Activated CD8-positive, alpha-beta T cell treated with anti-CD3 and anti-CD28 coated beads, Interleukin-2, amount 10 ng/mL, durations not matched to agents 7 days and 5 days (primary cell): ENCODE results near the gene PCDH9. TPM values are rescaled to one million over a fixed set of nuclear protein-coding genes. Genes with fewer than 3 reads are reported as not detected.

ENCODE experiments used
- ATAC-seq: fragments of 150-1000 bp; cut with Tn5 transposase; one replicate; pipeline ENCODE4 v1.10.0; 2021; ENCODE audit warnings: moderate library complexity
- CTCF ChIA-PET: fragments of 350-600 bp; sonication (Branson Sonifier 250); formaldehyde crosslinking; loops from one replicate; lab custom pipeline; 2021; ENCODE audit warnings: antibody characterized with exemption; lab: Charles Lee
- POLR2A ChIA-PET: fragments of 350-600 bp; sonication (Branson Sonifier 250); formaldehyde crosslinking; loops from one replicate; lab custom pipeline; 2021; ENCODE audit warnings: antibody characterized with exemption; lab: Charles Lee
- DNase-seq: peaks from one replicate; pipeline ENCODE4 v3.0.0-alpha.2; 2020
- H3K27ac Mint-ChIP-seq: one replicate; pipeline ENCODE4 v1.8.0; 2021; ENCODE audit warnings: mild to moderate bottlenecking, mixed read lengths
- H3K27me3 Mint-ChIP-seq: one replicate; pipeline ENCODE4 v1.8.0; 2021; ENCODE audit warnings: low read depth, mixed read lengths
- H3K36me3 Mint-ChIP-seq: one replicate; pipeline ENCODE4 v1.8.0; 2021; ENCODE audit warnings: low read depth, mixed read lengths
- H3K4me1 Mint-ChIP-seq: one replicate; pipeline ENCODE4 v1.8.0; 2021; ENCODE audit warnings: low read depth, mixed read lengths
- H3K4me3 Mint-ChIP-seq: one replicate; pipeline ENCODE4 v1.8.0; 2021; ENCODE audit warnings: mild to moderate bottlenecking, mixed read lengths
- H3K9me3 Mint-ChIP-seq: one replicate; pipeline ENCODE4 v1.8.0; 2022; ENCODE audit warnings: mixed read lengths; ENCODE audit not compliant: insufficient read depth
- total RNA-seq, 2 experiments: library from RNA; stranded (reverse); gene quantifications; one replicate each; pipeline ENCODE4 v1.2.3, GENCODE V29; 2021

The PCDH9 gene
- total RNA-seq, 2 experiments from 2014 or later = 0.08 to 0.13 TPM

GRCh38 chr13:66347486-66348117, 882.5 kb downstream of the PCDH9 start:
- H3K9me3 Mint-ChIP-seq = no peaks in the 10 kb centered on the region

GRCh38 chr13:66345971-66346370, 884.2 kb downstream of the PCDH9 start:
- ChIA-PET POLR2A (no interaction called here), CTCF (no interaction called here)
- H3K9me3 Mint-ChIP-seq = no peaks in the 10 kb centered on the region
- H3K4me1 Mint-ChIP-seq = no peaks in the 10 kb centered on the region
- no peaks in the 10 kb centered on the region for H3K27me3 Mint-ChIP-seq
- no peak overlapping the region for H3K27ac Mint-ChIP-seq
- H3K36me3 Mint-ChIP-seq = no peaks in the 10 kb centered on the region
- no peak overlapping the region for H3K4me3 Mint-ChIP-seq
- DNase-seq (no peak), ATAC-seq (no peak)

More at GRCh38 chr13:66347486-66348117, 882.5 kb downstream of the PCDH9 start:
- ATAC-seq (no peak), DNase-seq (no peak)
- ChIA-PET CTCF (no interaction called here), POLR2A (no interaction called here)
- Mint-ChIP-seq H3K4me3 (no peak overlapping the region), H3K27ac (no peak overlapping the region), H3K27me3 (no peaks in the 10 kb centered on the region), H3K36me3 (no peaks in the 10 kb centered on the region), H3K4me1 (no peaks in the 10 kb centered on the region)

- no peaks in the 10 kb centered on the region for H3K9me3 Mint-ChIP-seq
- H3K4me1 Mint-ChIP-seq = no peaks in the 10 kb centered on the region
Observed at GRCh38 chr13:66345518-66345810, 884.7 kb downstream of the PCDH9 start.

GRCh38 chr13:66344805-66345517, 885.2 kb downstream of the PCDH9 start:
- Mint-ChIP-seq H3K36me3 (no peaks in the 10 kb centered on the region), H3K4me3 (no peak overlapping the region), H3K27me3 (no peaks in the 10 kb centered on the region), H3K27ac (no peak overlapping the region), H3K9me3 (no peaks in the 10 kb centered on the region), H3K4me1 (no peaks in the 10 kb centered on the region)
- ChIA-PET POLR2A (interaction anchor here (1.2 kb wide), 1 partner anchor 43 kb away, joined by 3 read pairs; no protein-coding TSS in a partner anchor), CTCF (no interaction called here)
- no peak for DNase-seq
- ATAC-seq = no peak

More at GRCh38 chr13:66345518-66345810, 884.7 kb downstream of the PCDH9 start:
- no peak overlapping the region for H3K27ac Mint-ChIP-seq
- ChIA-PET CTCF (no interaction called here), POLR2A (interaction anchor here (1.2 kb wide), 1 partner anchor 42 kb away, joined by 3 read pairs; no protein-coding TSS in a partner anchor)
- ATAC-seq (no peak), DNase-seq (no peak)
- H3K27me3 Mint-ChIP-seq = no peaks in the 10 kb centered on the region
- no peak overlapping the region for H3K4me3 Mint-ChIP-seq
- no peaks in the 10 kb centered on the region for H3K36me3 Mint-ChIP-seq

GRCh38 chr13:66343224-66343828, 886.8 kb downstream of the PCDH9 start:
- Mint-ChIP-seq H3K36me3 (no peaks in the 10 kb centered on the region), H3K4me3 (no peak overlapping the region), H3K27me3 (no peaks in the 10 kb centered on the region), H3K9me3 (no peaks in the 10 kb centered on the region), H3K27ac (no peak overlapping the region), H3K4me1 (no peaks in the 10 kb centered on the region)
- POLR2A ChIA-PET = no interaction called here
- ATAC-seq (no peak), DNase-seq (no peak)
- CTCF ChIA-PET = no interaction called here

- Mint-ChIP-seq H3K4me1 (no peaks in the 10 kb centered on the region), H3K36me3 (no peaks in the 10 kb centered on the region), H3K27me3 (no peaks in the 10 kb centered on the region), H3K9me3 (no peaks in the 10 kb centered on the region), H3K27ac (no peak overlapping the region), H3K4me3 (no peak overlapping the region)
- ATAC-seq = no peak
- POLR2A ChIA-PET = no interaction called here
- CTCF ChIA-PET = no interaction called here
- DNase-seq = no peak
Observed at GRCh38 chr13:66341635-66342377, 888.3 kb downstream of the PCDH9 start.

GRCh38 chr13:66339214-66339613, 890.9 kb downstream of the PCDH9 start:
- no peak overlapping the region for H3K27ac Mint-ChIP-seq
- CTCF ChIA-PET = no interaction called here
- H3K4me1 Mint-ChIP-seq = no peaks in the 10 kb centered on the region
- no peak for DNase-seq
- H3K4me3 Mint-ChIP-seq = no peak overlapping the region
- no peak for ATAC-seq
- no peaks in the 10 kb centered on the region for H3K9me3 Mint-ChIP-seq
- POLR2A ChIA-PET = no interaction called here
- H3K36me3 Mint-ChIP-seq = no peaks in the 10 kb centered on the region
- H3K27me3 Mint-ChIP-seq = no peaks in the 10 kb centered on the region

GRCh38 chr13:66338542-66338941, 891.6 kb downstream of the PCDH9 start:
- DNase-seq = no peak

GRCh38 chr13:66335626-66336025, 894.5 kb downstream of the PCDH9 start:
- Mint-ChIP-seq H3K36me3 (no peaks in the 10 kb centered on the region), H3K27me3 (no peaks in the 10 kb centered on the region), H3K27ac (no peak overlapping the region), H3K9me3 (no peaks in the 10 kb centered on the region), H3K4me3 (no peak overlapping the region), H3K4me1 (no peaks in the 10 kb centered on the region)
- DNase-seq (no peak), ATAC-seq (no peak)
- ChIA-PET POLR2A (no interaction called here), CTCF (no interaction called here)

More at GRCh38 chr13:66338542-66338941, 891.6 kb downstream of the PCDH9 start:
- H3K9me3 Mint-ChIP-seq = no peaks in the 10 kb centered on the region
- H3K4me1 Mint-ChIP-seq = no peaks in the 10 kb centered on the region
- H3K4me3 Mint-ChIP-seq = no peak overlapping the region
- ChIA-PET CTCF (no interaction called here), POLR2A (no interaction called here)
- no peak overlapping the region for H3K27ac Mint-ChIP-seq
- no peaks in the 10 kb centered on the region for H3K36me3 Mint-ChIP-seq
- ATAC-seq = no peak
- H3K27me3 Mint-ChIP-seq = no peaks in the 10 kb centered on the region

GRCh38 chr13:66329988-66330451, 900.1 kb downstream of the PCDH9 start:
- Mint-ChIP-seq H3K36me3 (no peaks in the 10 kb centered on the region), H3K9me3 (no peaks in the 10 kb centered on the region), H3K4me1 (no peaks in the 10 kb centered on the region), H3K27me3 (no peaks in the 10 kb centered on the region), H3K4me3 (no peak overlapping the region), H3K27ac (no peak overlapping the region)
- no peak for DNase-seq
- no peak for ATAC-seq
- ChIA-PET POLR2A (no interaction called here), CTCF (no interaction called here)

- no peaks in the 10 kb centered on the region for H3K9me3 Mint-ChIP-seq
- POLR2A ChIA-PET = no interaction called here
- no peaks in the 10 kb centered on the region for H3K4me1 Mint-ChIP-seq
- ATAC-seq (no peak), DNase-seq (no peak)
- H3K36me3 Mint-ChIP-seq = no peaks in the 10 kb centered on the region
- CTCF ChIA-PET = no interaction called here
- no peaks in the 10 kb centered on the region for H3K27me3 Mint-ChIP-seq
- no peak overlapping the region for H3K4me3 Mint-ChIP-seq
- H3K27ac Mint-ChIP-seq = no peak overlapping the region
Observed at GRCh38 chr13:66328476-66328875, 901.7 kb downstream of the PCDH9 start.
